ENCODE results near the gene HSD17B2.

DNA sequence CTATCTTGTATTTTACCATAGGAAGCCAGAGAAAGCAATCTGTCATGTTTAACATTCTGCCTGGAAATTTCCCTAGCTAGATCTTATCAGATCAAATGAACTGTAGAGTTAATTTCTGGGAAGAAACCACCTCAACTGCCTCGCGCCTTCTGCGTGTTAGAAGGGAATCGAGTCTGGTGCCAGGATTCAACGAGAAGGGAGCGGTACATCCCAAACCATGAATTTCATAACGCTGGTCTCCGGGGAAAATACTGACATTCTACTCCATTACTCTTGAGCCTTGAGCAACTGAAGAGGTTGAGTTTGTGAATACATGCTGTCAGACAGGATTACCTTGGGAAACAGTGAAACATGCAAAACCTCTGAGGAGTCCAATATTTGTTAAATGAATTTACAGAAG lies 99.8 kb downstream of the HSD17B2 start:
- TF ChIP-seq, protein P1, sequence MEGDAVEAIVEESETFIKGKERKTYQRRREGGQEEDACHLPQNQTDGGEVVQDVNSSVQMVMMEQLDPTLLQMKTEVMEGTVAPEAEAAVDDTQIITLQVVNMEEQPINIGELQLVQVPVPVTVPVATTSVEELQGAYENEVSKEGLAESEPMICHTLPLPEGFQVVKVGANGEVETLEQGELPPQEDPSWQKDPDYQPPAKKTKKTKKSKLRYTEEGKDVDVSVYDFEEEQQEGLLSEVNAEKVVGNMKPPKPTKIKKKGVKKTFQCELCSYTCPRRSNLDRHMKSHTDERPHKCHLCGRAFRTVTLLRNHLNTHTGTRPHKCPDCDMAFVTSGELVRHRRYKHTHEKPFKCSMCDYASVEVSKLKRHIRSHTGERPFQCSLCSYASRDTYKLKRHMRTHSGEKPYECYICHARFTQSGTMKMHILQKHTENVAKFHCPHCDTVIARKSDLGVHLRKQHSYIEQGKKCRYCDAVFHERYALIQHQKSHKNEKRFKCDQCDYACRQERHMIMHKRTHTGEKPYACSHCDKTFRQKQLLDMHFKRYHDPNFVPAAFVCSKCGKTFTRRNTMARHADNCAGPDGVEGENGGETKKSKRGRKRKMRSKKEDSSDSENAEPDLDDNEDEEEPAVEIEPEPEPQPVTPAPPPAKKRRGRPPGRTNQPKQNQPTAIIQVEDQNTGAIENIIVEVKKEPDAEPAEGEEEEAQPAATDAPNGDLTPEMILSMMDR (IDR thresholded peaks at IDR 0.05; ENCODE audit: insufficient read depth, low read length), result no peak
- TF ChIP-seq POLR2AphosphoS5 (IDR thresholded peaks at IDR 0.05; ENCODE audit: low read depth) (no peak), REST (IDR thresholded peaks at IDR 0.05; ENCODE audit: insufficient replicate concordance, low read depth) (no peak), GABPA (IDR thresholded peaks at IDR 0.05; ENCODE audit: low read depth) (no peak)
